H1 (cell line): ENCODE results near the gene DOCK3. TPM values are rescaled to one million over a fixed set of nuclear protein-coding genes. Genes with fewer than 3 reads are reported as not detected.

Source experiments
- CTCF ChIA-PET: fragments of 300-600 bp; sonication (Branson Sonifier 250); formaldehyde crosslinking; loops from one replicate; lab custom pipeline; 2021; ENCODE audit not compliant: partially characterized antibody; lab: Charles Lee
- POLR2A ChIA-PET: fragments of 300-600 bp; sonication (Branson Sonifier 250); formaldehyde crosslinking; loops from one replicate; lab custom pipeline; 2021; ENCODE audit warnings: inconsistent platforms; ENCODE audit not compliant: partially characterized antibody; lab: Charles Lee
- DNase-seq, 2 experiments: peaks; one replicate each; pipeline versions ENCODE4 v3.0.0 to v3.0.0-alpha.2; 2010 to 2022; ENCODE audit warnings: low spot score in 2 of 2, low read depth in 1 of 2, mixed read lengths in 1 of 2
- FAIRE-seq: peaks from 2 replicates; lab custom pipeline; 2011; peaks lifted over from hg19 to GRCh38; lab: Jason Lieb, UNC
- H2AFZ ChIP-seq: 2 replicates; pipeline ENCODE4 v1.8.1; 2012; ENCODE audit warnings: low read length, inconsistent platforms
- H2AK5ac ChIP-seq: 2 replicates; pipeline ENCODE4 v1.6.1; 2013; ENCODE audit warnings: low read depth, low read length
- H2BK120ac ChIP-seq: replicated peaks from 2 replicates; pipeline ENCODE3; 2013; ENCODE audit warnings: low read depth, low read length, inconsistent platforms
- H2BK12ac ChIP-seq: 2 replicates; pipeline ENCODE4 v1.6.1; 2013; ENCODE audit warnings: low read depth, low read length
- H2BK15ac ChIP-seq: 2 replicates; pipeline ENCODE4 v1.6.1; 2013; ENCODE audit warnings: low read length
- H2BK20ac ChIP-seq: 2 replicates; pipeline ENCODE4 v1.6.1; 2013; ENCODE audit warnings: low read length
- H2BK5ac ChIP-seq: 2 replicates; pipeline ENCODE4 v1.6.1; 2013; ENCODE audit warnings: low read depth, low read length
- H3K14ac ChIP-seq: 2 replicates; pipeline ENCODE4 v1.6.1; 2013; ENCODE audit warnings: inconsistent platforms; ENCODE audit not compliant: insufficient read length
- H3K18ac ChIP-seq: 2 replicates; pipeline ENCODE4 v1.6.1; 2013; ENCODE audit warnings: low read length; ENCODE audit errors: extremely low read depth
- H3K23ac ChIP-seq: 2 replicates; pipeline ENCODE4 v1.6.1; 2013; ENCODE audit warnings: inconsistent platforms; ENCODE audit not compliant: insufficient read length
- H3K23me2 ChIP-seq: 2 replicates; pipeline ENCODE4 v1.6.1; 2013; ENCODE audit warnings: low read depth, low read length
- H3K27ac ChIP-seq: 2 replicates; pipeline ENCODE4 v1.6.1; 2011; ENCODE audit warnings: low read depth, low read length, inconsistent platforms
- H3K27me3 ChIP-seq, 4 experiments: replicated peaks in 1 of 4; 1 replicate in 1 of 4; 2 replicates in 3 of 4; pipeline versions ENCODE4 v1.6.1 to v1.8.1; 2011 to 2013; ENCODE audit warnings: low read length in 3 of 4, mild to moderate bottlenecking in 3 of 4, inconsistent platforms in 2 of 4, mixed read lengths in 2 of 4, moderate library complexity in 1 of 4; ENCODE audit not compliant: control insufficient read depth in 3 of 4, insufficient read depth in 3 of 4; ENCODE audit errors: extremely low read depth in 1 of 4
- H3K36me3 ChIP-seq, 4 experiments: 2 replicates each; pipeline versions ENCODE4 v1.6.1 to v1.8.1; 2011 to 2013; ENCODE audit warnings: mild to moderate bottlenecking in 4 of 4, low read length in 3 of 4, moderate library complexity in 2 of 4, control low read depth in 1 of 4, inconsistent platforms in 1 of 4; ENCODE audit not compliant: insufficient read depth in 4 of 4, control insufficient read depth in 2 of 4
- H3K4ac ChIP-seq: replicated peaks from 2 replicates; pipeline ENCODE3; 2013; ENCODE audit warnings: low read length, low read depth, mixed read lengths, inconsistent platforms; ENCODE audit not compliant: insufficient read length
- H3K4me1 ChIP-seq, 4 experiments: replicated peaks in 1 of 4; 1 replicate in 1 of 4; 2 replicates in 3 of 4; pipeline versions ENCODE4 v1.6.1 to v1.8.1; 2011 to 2013; ENCODE audit warnings: low read length in 3 of 4, inconsistent platforms in 2 of 4, mixed read lengths in 1 of 4; ENCODE audit not compliant: insufficient read depth in 4 of 4, control insufficient read depth in 3 of 4
- H3K4me2 ChIP-seq, 2 experiments: 2 replicates each; pipeline versions ENCODE4 v1.6.1 to v1.8.1; 2011 to 2013; ENCODE audit warnings: low read depth in 2 of 2, low read length in 2 of 2, control low read depth in 1 of 2, inconsistent platforms in 1 of 2, mild to moderate bottlenecking in 1 of 2; ENCODE audit not compliant: insufficient read depth in 1 of 2
- H3K4me3 ChIP-seq, 4 experiments: fragments of 200-600, 300-600 bp in 1 of 4; sonication (generic), shearing (Covaris generic), sonication (Bioruptor Twin) in 1 of 4; 2 replicates each; pipeline versions ENCODE4 v1.5.1 to v1.8.1; 2011 to 2016; ENCODE audit warnings: low read length in 4 of 4, low read depth in 3 of 4, control low read depth in 2 of 4, inconsistent platforms in 2 of 4, mild to moderate bottlenecking in 2 of 4, mixed read lengths in 1 of 4, moderate library complexity in 1 of 4; ENCODE audit not compliant: insufficient read depth in 2 of 4; ENCODE audit errors: extremely low read depth in 1 of 4
- H3K56ac ChIP-seq: replicated peaks from 2 replicates; pipeline ENCODE3; 2013; ENCODE audit warnings: low read depth, mild to moderate bottlenecking, mixed read lengths, low read length, inconsistent platforms; ENCODE audit not compliant: insufficient read length
- H3K79me1 ChIP-seq: 2 replicates; pipeline ENCODE4 v1.6.1; 2013; ENCODE audit warnings: low read depth, low read length, control low read depth
- H3K79me2 ChIP-seq, 2 experiments: 2 replicates each; pipeline versions ENCODE4 v1.6.1 to v1.8.1; 2012 to 2013; ENCODE audit warnings: low read length in 2 of 2, mild to moderate bottlenecking in 2 of 2, inconsistent platforms in 1 of 2; ENCODE audit not compliant: insufficient read depth in 2 of 2, control insufficient read depth in 1 of 2
- H3K9ac ChIP-seq, 4 experiments: replicated peaks in 1 of 4; 1 replicate in 1 of 4; 2 replicates in 3 of 4; pipeline versions ENCODE4 v1.6.1 to v1.8.1; 2011 to 2013; ENCODE audit warnings: low read depth in 3 of 4, low read length in 3 of 4, control low read depth in 2 of 4, mild to moderate bottlenecking in 2 of 4, moderate library complexity in 2 of 4, inconsistent platforms in 1 of 4; ENCODE audit errors: extremely low read depth in 1 of 4
- H3K9me3 ChIP-seq, 2 experiments: 2 replicates each; pipeline versions ENCODE4 v1.6.1 to v1.8.1; 2012 to 2013; ENCODE audit warnings: mild to moderate bottlenecking in 2 of 2, moderate library complexity in 2 of 2, control low read depth in 1 of 2, inconsistent platforms in 1 of 2, low read depth in 1 of 2, low read length in 1 of 2, mixed read lengths in 1 of 2; ENCODE audit not compliant: insufficient read depth in 2 of 2
- H4K20me1 ChIP-seq, 2 experiments: replicated peaks in 1 of 2; 2 replicates each; pipeline versions ENCODE3 to v1.8.1; 2011 to 2013; ENCODE audit warnings: inconsistent platforms in 2 of 2, low read length in 2 of 2, mild to moderate bottlenecking in 1 of 2; ENCODE audit not compliant: insufficient read depth in 2 of 2, control insufficient read depth in 1 of 2
- H4K5ac ChIP-seq: 2 replicates; pipeline ENCODE4 v1.6.1; 2013; ENCODE audit warnings: low read length, low read depth, mixed read lengths, inconsistent platforms; ENCODE audit not compliant: insufficient read length
- H4K8ac ChIP-seq: 2 replicates; pipeline ENCODE4 v1.8.0; 2013; ENCODE audit warnings: mild to moderate bottlenecking, moderate library complexity, low read length, inconsistent platforms; ENCODE audit not compliant: insufficient read depth; ENCODE audit errors: extremely low read depth
- H4K91ac ChIP-seq: replicated peaks from 2 replicates; pipeline ENCODE3; 2013; ENCODE audit warnings: low read length, mixed read lengths, inconsistent platforms; ENCODE audit not compliant: insufficient read length
- RBBP5 ChIP-seq: IDR thresholded peaks from 2 replicates; pipeline ENCODE4 v1.7.1; 2012; ENCODE audit warnings: low read depth, mild to moderate bottlenecking, inconsistent platforms, low read length, moderate library complexity, borderline replicate concordance
- SP1 ChIP-seq: IDR thresholded peaks from 2 replicates; pipeline ENCODE4 v1.6.1; 2011; ENCODE audit warnings: low read depth, low read length
- SUZ12 ChIP-seq: fragments of 200-600 bp; sonication (generic); IDR thresholded peaks from 2 replicates; pipeline ENCODE4 v1.6.1; 2012; ENCODE audit warnings: mild to moderate bottlenecking, inconsistent platforms, low read length, moderate library complexity, mixed read lengths
- WGBS, 2 experiments: shearing (Covaris generic) in 1 of 2; methylation state at CpG; one replicate each; pipeline versions ENCODE4 v1.1.6 to v1.1.7; 2013 to 2015; ENCODE audit warnings: low lambda C conversion rate in 2 of 2, mixed read lengths in 2 of 2, inconsistent platforms in 1 of 2, low coverage in 1 of 2, missing lambda C conversion rate in 1 of 2; ENCODE audit not compliant: insufficient replicate concordance in 2 of 2, insufficient coverage in 1 of 2, insufficient read length in 1 of 2; ENCODE audit errors: extremely low coverage in 1 of 2, missing lambda C conversion rate in 1 of 2; 5-methylcytosine and 5-hydroxymethylcytosine counted together
- polyA plus RNA-seq, 7 experiments: library from polyadenylated mRNA; depleted of rRNA in 3 of 7; stranded (reverse) in 5 of 7; unstranded in 2 of 7; fragments of >200 nt in 5 of 7; fragments of 200-250 nt in 2 of 7; gene quantifications; 1 replicate in 5 of 7; 2 replicates in 1 of 7; 4 replicates in 1 of 7; pipeline versions ENCODE4 v1.2.1 to v1.2.3, GENCODE V29; 2011 to 2013; ENCODE audit warnings: missing spikeins in 2 of 7, mixed read lengths in 2 of 7
- total RNA-seq: library from RNA; stranded (reverse); fragmentation: NEBNext Ultra II Directional; extraction: Animal tissue kit (Norgen Biotek cat#: 25700); gene quantifications from 2 replicates; pipeline ENCODE4 v1.2.1, GENCODE V29; 2021

Gene DOCK3
- total and polyA plus RNA-seq, 2 of the 8 experiments (the other 6 are each of a cell fraction or from before 2014, with no cell fraction given), result 2.7 to 5.0 TPM

DNA sequence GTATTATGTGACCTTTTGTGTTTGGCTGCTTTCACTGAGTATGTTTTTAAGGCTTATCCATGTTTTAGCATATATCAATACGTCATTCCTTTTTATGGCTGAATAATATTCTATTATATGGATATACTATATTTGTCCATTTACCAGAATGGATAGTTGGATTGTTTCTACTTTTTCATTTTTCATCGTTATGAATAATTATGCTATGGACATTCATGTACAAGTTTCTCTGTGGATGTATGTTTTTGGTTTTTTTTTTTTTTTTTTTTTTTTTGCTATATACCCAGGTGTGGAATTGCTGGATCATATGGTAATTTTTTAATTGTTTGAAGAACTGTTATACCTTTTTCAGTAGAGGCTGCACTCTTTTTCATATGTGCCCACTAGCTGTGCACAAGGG, 23.5 kb downstream of the DOCK3 start:
- ChIA-PET POLR2A (no interaction called here), CTCF (interaction anchor here (0.6 kb wide), 1 partner anchor 18 kb away, joined by 3 read pairs; no protein-coding TSS in a partner anchor)
- FAIRE-seq (no peak), DNase-seq (no peak)
- no peaks in the 10 kb centered on the region for H3K36me3 ChIP-seq
- no peaks in the 10 kb centered on the region for H3K4me1 ChIP-seq
- no peak overlapping the region for H3K4me2 ChIP-seq
- H3K27me3 ChIP-seq, result no peaks in the 10 kb centered on the region
- no peak overlapping the region for H2BK5ac ChIP-seq
- peaks cover 0 to 66% of the 10 kb centered on the region in 2 experiments; a peak in 3 of 4 replicates for H3K79me2 ChIP-seq
- peaks cover 4% of the 10 kb centered on the region; the same call in 1 of the 2 replicates for H3K79me1 ChIP-seq
- no peaks in the 10 kb centered on the region; the same call in 1 of the 2 replicates for H3K23me2 ChIP-seq
- H2BK15ac ChIP-seq, result no peak overlapping the region
- H3K23ac ChIP-seq, result no peak overlapping the region
- no peak overlapping the region for H3K9ac ChIP-seq
- no peak overlapping the region for H2BK12ac ChIP-seq
- H4K20me1 ChIP-seq, result no peaks in the 10 kb centered on the region
- no peak overlapping the region for H3K4me3 ChIP-seq
- 95% methylated on average over 2 of the region's 2 CpGs; no CpG with 5 or more reads in 1 of the 2 experiments for WGBS, 2 experiments
- H3K9me3 ChIP-seq, result peaks cover 2 to 6% of the 10 kb centered on the region in 2 experiments; a peak in 1 of 4 replicates
- no peak overlapping the region for H3K27ac ChIP-seq
- H4K91ac ChIP-seq, result no peak overlapping the region
- H4K8ac ChIP-seq, result no peak overlapping the region
- H4K5ac ChIP-seq, result no peak overlapping the region
- H2BK20ac ChIP-seq, result no peak overlapping the region
- H3K18ac ChIP-seq, result no peak overlapping the region
- H3K56ac ChIP-seq, result no peak overlapping the region
- no peak overlapping the region for H3K4ac ChIP-seq
- no peak overlapping the region for H2AK5ac ChIP-seq
- no peak overlapping the region for H2BK120ac ChIP-seq
- H3K14ac ChIP-seq, result no peak overlapping the region
- H2AFZ ChIP-seq, result no peak overlapping the region
- no peak for TF ChIP-seq SUZ12
- TF ChIP-seq SP1, result no peak
- TF ChIP-seq RBBP5, result no peak
